ENCODE measurements around the gene ID4.

ID4 gene

GRCh38 chr6:19805129-19805481, 32.1 kb upstream of the ID4 start:
- H3K9me3 ChIP-seq (ENCODE audit: control insufficient read depth, low read depth, low read length): no peaks in the 10 kb centered on the region
- H3K27ac ChIP-seq (ENCODE audit: low read length): peak overlapping the region; percentile 51
- H3K36me3 ChIP-seq (ENCODE audit: control insufficient read depth, low read depth, low read length): no peaks in the 10 kb centered on the region
- peaks cover 10% of the 10 kb centered on the region for H3K4me1 ChIP-seq (ENCODE audit: control insufficient read depth, low read depth, low read length)
- peak overlapping the region; percentile 72 for H3K4me3 ChIP-seq (ENCODE audit: low read length)
- H3K9ac ChIP-seq (ENCODE audit: low read length): peak overlapping the region; percentile 56
- H3K27me3 ChIP-seq (ENCODE audit: control insufficient read depth, insufficient read depth, low read length): peaks cover 21% of the 10 kb centered on the region

- Histone ChIP-seq H3K36me3 (ENCODE audit: control insufficient read depth, low read depth, low read length) (no peaks in the 10 kb centered on the region), H3K4me3 (ENCODE audit: low read length) (no peak overlapping the region), H3K9me3 (ENCODE audit: control insufficient read depth, low read depth, low read length) (no peaks in the 10 kb centered on the region), H3K27me3 (ENCODE audit: control insufficient read depth, insufficient read depth, low read length) (peaks cover 21% of the 10 kb centered on the region), H3K9ac (ENCODE audit: low read length) (no peak overlapping the region), H3K27ac (ENCODE audit: low read length) (no peak overlapping the region), H3K4me1 (ENCODE audit: control insufficient read depth, low read depth, low read length) (peaks cover 10% of the 10 kb centered on the region)
Measured at GRCh38 chr6:19806971-19807396, 30.2 kb upstream of the ID4 start.

- no peaks in the 10 kb centered on the region for H3K27me3 ChIP-seq (ENCODE audit: control insufficient read depth, insufficient read depth, low read length)
- no peak overlapping the region for H3K9ac ChIP-seq (ENCODE audit: low read length)
- no peaks in the 10 kb centered on the region for H3K4me1 ChIP-seq (ENCODE audit: control insufficient read depth, low read depth, low read length)
- no peak overlapping the region for H3K27ac ChIP-seq (ENCODE audit: low read length)
- no peaks in the 10 kb centered on the region for H3K9me3 ChIP-seq (ENCODE audit: control insufficient read depth, low read depth, low read length)
- H3K4me3 ChIP-seq (ENCODE audit: low read length): no peak overlapping the region
- H3K36me3 ChIP-seq (ENCODE audit: control insufficient read depth, low read depth, low read length): no peaks in the 10 kb centered on the region
Measured at GRCh38 chr6:19811397-19812079, 25.6 kb upstream of the ID4 start.

GRCh38 chr6:19812512-19813119, 24.6 kb upstream of the ID4 start:
- H3K27ac ChIP-seq (ENCODE audit: low read length): no peak overlapping the region

GRCh38 chr6:19818805-19819204, 18.4 kb upstream of the ID4 start:
- Histone ChIP-seq H3K4me3 (ENCODE audit: low read length) (no peak overlapping the region), H3K36me3 (ENCODE audit: control insufficient read depth, low read depth, low read length) (no peaks in the 10 kb centered on the region), H3K27me3 (ENCODE audit: control insufficient read depth, insufficient read depth, low read length) (no peaks in the 10 kb centered on the region), H3K9me3 (ENCODE audit: control insufficient read depth, low read depth, low read length) (no peaks in the 10 kb centered on the region), H3K9ac (ENCODE audit: low read length) (no peak overlapping the region), H3K4me1 (ENCODE audit: control insufficient read depth, low read depth, low read length) (no peaks in the 10 kb centered on the region), H3K27ac (ENCODE audit: low read length) (no peak overlapping the region)

More at GRCh38 chr6:19812512-19813119, 24.6 kb upstream of the ID4 start:
- no peak overlapping the region for H3K4me3 ChIP-seq (ENCODE audit: low read length)
- no peak overlapping the region for H3K9ac ChIP-seq (ENCODE audit: low read length)
- no peaks in the 10 kb centered on the region for H3K36me3 ChIP-seq (ENCODE audit: control insufficient read depth, low read depth, low read length)
- no peaks in the 10 kb centered on the region for H3K27me3 ChIP-seq (ENCODE audit: control insufficient read depth, insufficient read depth, low read length)
- no peaks in the 10 kb centered on the region for H3K9me3 ChIP-seq (ENCODE audit: control insufficient read depth, low read depth, low read length)
- no peaks in the 10 kb centered on the region for H3K4me1 ChIP-seq (ENCODE audit: control insufficient read depth, low read depth, low read length)

GRCh38 chr6:19824058-19824807, 12.9 kb upstream of the ID4 start:
- H3K27ac ChIP-seq (ENCODE audit: low read length): no peak overlapping the region
- H3K9ac ChIP-seq (ENCODE audit: low read length): no peak overlapping the region
- H3K4me1 ChIP-seq (ENCODE audit: control insufficient read depth, low read depth, low read length): no peaks in the 10 kb centered on the region
- no peak overlapping the region for H3K4me3 ChIP-seq (ENCODE audit: low read length)
- no peaks in the 10 kb centered on the region for H3K36me3 ChIP-seq (ENCODE audit: control insufficient read depth, low read depth, low read length)
- H3K9me3 ChIP-seq (ENCODE audit: control insufficient read depth, low read depth, low read length): no peaks in the 10 kb centered on the region
- no peaks in the 10 kb centered on the region for H3K27me3 ChIP-seq (ENCODE audit: control insufficient read depth, insufficient read depth, low read length)

GRCh38 chr6:19827247-19827646, 9.9 kb upstream of the ID4 start:
- no peaks in the 10 kb centered on the region for H3K27me3 ChIP-seq (ENCODE audit: control insufficient read depth, insufficient read depth, low read length)
- H3K36me3 ChIP-seq (ENCODE audit: control insufficient read depth, low read depth, low read length): no peaks in the 10 kb centered on the region
- H3K27ac ChIP-seq (ENCODE audit: low read length): no peak overlapping the region
- H3K4me1 ChIP-seq (ENCODE audit: control insufficient read depth, low read depth, low read length): no peaks in the 10 kb centered on the region
- H3K4me3 ChIP-seq (ENCODE audit: low read length): no peak overlapping the region
- H3K9ac ChIP-seq (ENCODE audit: low read length): no peak overlapping the region
- H3K9me3 ChIP-seq (ENCODE audit: control insufficient read depth, low read depth, low read length): no peaks in the 10 kb centered on the region

GRCh38 chr6:19827903-19828302, 9.3 kb upstream of the ID4 start:
- Histone ChIP-seq H3K9me3 (ENCODE audit: control insufficient read depth, low read depth, low read length) (no peaks in the 10 kb centered on the region), H3K36me3 (ENCODE audit: control insufficient read depth, low read depth, low read length) (no peaks in the 10 kb centered on the region), H3K4me3 (ENCODE audit: low read length) (no peak overlapping the region), H3K27me3 (ENCODE audit: control insufficient read depth, insufficient read depth, low read length) (no peaks in the 10 kb centered on the region), H3K27ac (ENCODE audit: low read length) (no peak overlapping the region), H3K9ac (ENCODE audit: low read length) (no peak overlapping the region), H3K4me1 (ENCODE audit: control insufficient read depth, low read depth, low read length) (no peaks in the 10 kb centered on the region)

- Histone ChIP-seq H3K27me3 (ENCODE audit: control insufficient read depth, insufficient read depth, low read length) (no peaks in the 10 kb centered on the region), H3K36me3 (ENCODE audit: control insufficient read depth, low read depth, low read length) (no peaks in the 10 kb centered on the region), H3K9me3 (ENCODE audit: control insufficient read depth, low read depth, low read length) (no peaks in the 10 kb centered on the region), H3K4me3 (ENCODE audit: low read length) (no peak overlapping the region), H3K9ac (ENCODE audit: low read length) (no peak overlapping the region), H3K27ac (ENCODE audit: low read length) (no peak overlapping the region), H3K4me1 (ENCODE audit: control insufficient read depth, low read depth, low read length) (no peaks in the 10 kb centered on the region)
Measured at GRCh38 chr6:19830171-19830570, 7.0 kb upstream of the ID4 start.

- H3K9me3 ChIP-seq (ENCODE audit: control insufficient read depth, low read depth, low read length): no peaks in the 10 kb centered on the region
- no peak overlapping the region for H3K27ac ChIP-seq (ENCODE audit: low read length)
- no peaks in the 10 kb centered on the region for H3K36me3 ChIP-seq (ENCODE audit: control insufficient read depth, low read depth, low read length)
- no peak overlapping the region for H3K9ac ChIP-seq (ENCODE audit: low read length)
- no peak overlapping the region for H3K4me3 ChIP-seq (ENCODE audit: low read length)
- peaks cover 3% of the 10 kb centered on the region for H3K4me1 ChIP-seq (ENCODE audit: control insufficient read depth, low read depth, low read length)
- H3K27me3 ChIP-seq (ENCODE audit: control insufficient read depth, insufficient read depth, low read length): peaks cover 11% of the 10 kb centered on the region
Measured at GRCh38 chr6:19831358-19831757, 5.8 kb upstream of the ID4 start.

GRCh38 chr6:19833947-19834346, 3.2 kb upstream of the ID4 start:
- Histone ChIP-seq H3K4me1 (ENCODE audit: control insufficient read depth, low read depth, low read length) (peaks cover 4% of the 10 kb centered on the region), H3K9ac (ENCODE audit: low read length) (no peak overlapping the region), H3K4me3 (ENCODE audit: low read length) (no peak overlapping the region), H3K27ac (ENCODE audit: low read length) (no peak overlapping the region), H3K27me3 (ENCODE audit: control insufficient read depth, insufficient read depth, low read length) (peaks cover 19% of the 10 kb centered on the region), H3K9me3 (ENCODE audit: control insufficient read depth, low read depth, low read length) (no peaks in the 10 kb centered on the region), H3K36me3 (ENCODE audit: control insufficient read depth, low read depth, low read length) (no peaks in the 10 kb centered on the region)

All from iPS-18a (cell line).